GM18519 (cell line): ENCODE measurements around the gene CHCHD10.

Experiments
- ATAC-seq: cut with Tn5 transposase; IDR thresholded peaks from one replicate; pipeline ENCODE4 v1.9.1; 2021; ENCODE audit warnings: mild to moderate bottlenecking, moderate library complexity; ENCODE audit not compliant: unreplicated experiment, low FRiP score

Gene CHCHD10

GRCh38 chr22:23789121-23789520 lies 21.3 kb upstream of the CHCHD10 start:
- ATAC-seq, result no peak

GRCh38 chr22:23787910-23788309 lies 20.1 kb upstream of the CHCHD10 start:
- no peak for ATAC-seq

DNA sequence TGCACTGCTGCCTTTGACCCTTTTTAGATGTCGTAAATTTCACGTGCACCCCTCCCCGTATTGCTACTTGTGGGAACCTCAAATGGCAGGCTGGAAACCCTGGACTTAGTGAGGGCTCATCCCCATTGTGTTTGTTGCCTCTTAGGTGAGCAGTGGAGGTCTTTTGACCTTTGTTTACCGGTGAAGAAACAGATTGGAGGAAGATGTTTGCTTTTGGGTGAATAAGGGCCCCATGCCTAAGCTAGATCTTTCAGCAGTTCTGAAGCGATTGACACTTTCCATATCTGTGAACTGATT lies 19.8 kb upstream of the CHCHD10 start:
- ATAC-seq, result no peak

DNA sequence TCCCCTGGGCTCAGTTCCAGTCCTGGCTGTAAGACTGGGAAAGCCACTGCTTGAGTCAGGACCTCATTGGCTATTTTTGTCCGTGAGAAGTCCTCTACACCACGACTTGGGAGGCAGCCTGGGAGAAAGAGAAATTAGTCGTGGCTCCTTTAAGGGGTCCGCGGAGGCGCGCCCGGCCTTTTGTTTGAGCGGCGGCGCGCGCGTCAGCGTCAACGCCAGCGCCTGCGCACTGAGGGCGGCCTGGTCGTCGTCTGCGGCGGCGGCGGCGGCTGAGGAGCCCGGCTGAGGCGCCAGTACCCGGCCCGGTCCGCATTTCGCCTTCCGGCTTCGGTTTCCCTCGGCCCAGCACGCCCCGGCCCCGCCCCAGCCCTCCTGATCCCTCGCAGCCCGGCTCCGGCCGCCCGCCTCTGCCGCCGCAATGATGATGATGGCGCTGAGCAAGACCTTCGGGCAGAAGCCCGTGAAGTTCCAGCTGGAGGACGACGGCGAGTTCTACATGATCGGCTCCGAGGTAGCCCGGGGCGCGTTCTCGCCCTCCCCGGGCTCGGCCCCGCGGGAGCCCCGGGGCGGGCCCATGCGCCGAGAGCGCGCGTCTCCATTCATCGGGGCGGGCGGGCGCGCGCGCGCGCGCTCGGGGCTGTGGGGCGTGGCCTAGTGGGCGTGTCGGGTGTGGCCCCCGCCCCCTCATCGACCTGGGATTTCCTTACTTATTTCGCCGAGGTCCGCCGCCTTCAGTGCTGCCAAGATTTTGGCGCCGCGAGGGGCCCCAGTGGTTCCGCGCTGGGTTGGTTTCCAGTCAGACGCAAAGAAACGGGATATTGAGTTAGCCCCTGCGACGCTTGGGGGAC lies 19.2 kb upstream of the CHCHD10 start, which contains the start of gene SMARCB1:
Gene SMARCB1 (plus strand): TSS at position 215 of the 848 bp plus-strand sequence. CDS start 204 bp downstream, at position 419.
- peak; percentile 40 for ATAC-seq

- ATAC-seq, result no peak
These were observed 18.5 kb upstream of the CHCHD10 start for GRCh38 chr22:23786261-23786710.

- no peak for ATAC-seq
These were observed 16.5 kb upstream of the CHCHD10 start for GRCh38 chr22:23784215-23784732.

DNA sequence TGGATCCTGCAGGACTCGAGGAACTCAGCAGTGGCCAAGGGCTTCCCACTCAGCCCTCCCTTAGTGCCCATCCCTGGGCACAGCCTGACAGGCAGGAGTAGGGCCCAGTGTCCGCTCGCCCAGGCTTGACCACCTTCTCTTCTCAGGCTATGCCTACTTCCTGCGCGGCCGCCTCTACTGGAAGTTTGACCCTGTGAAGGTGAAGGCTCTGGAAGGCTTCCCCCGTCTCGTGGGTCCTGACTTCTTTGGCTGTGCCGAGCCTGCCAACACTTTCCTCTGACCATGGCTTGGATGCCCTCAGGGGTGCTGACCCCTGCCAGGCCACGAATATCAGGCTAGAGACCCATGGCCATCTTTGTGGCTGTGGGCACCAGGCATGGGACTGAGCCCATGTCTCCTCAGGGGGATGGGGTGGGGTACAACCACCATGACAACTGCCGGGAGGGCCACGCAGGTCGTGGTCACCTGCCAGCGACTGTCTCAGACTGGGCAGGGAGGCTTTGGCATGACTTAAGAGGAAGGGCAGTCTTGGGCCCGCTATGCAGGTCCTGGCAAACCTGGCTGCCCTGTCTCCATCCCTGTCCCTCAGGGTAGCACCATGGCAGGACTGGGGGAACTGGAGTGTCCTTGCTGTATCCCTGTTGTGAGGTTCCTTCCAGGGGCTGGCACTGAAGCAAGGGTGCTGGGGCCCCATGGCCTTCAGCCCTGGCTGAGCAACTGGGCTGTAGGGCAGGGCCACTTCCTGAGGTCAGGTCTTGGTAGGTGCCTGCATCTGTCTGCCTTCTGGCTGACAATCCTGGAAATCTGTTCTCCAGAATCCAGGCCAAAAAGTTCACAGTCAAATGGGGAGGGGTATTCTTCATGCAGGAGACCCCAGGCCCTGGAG lies 15.7 kb upstream of the CHCHD10 start:
- no peak for ATAC-seq

DNA sequence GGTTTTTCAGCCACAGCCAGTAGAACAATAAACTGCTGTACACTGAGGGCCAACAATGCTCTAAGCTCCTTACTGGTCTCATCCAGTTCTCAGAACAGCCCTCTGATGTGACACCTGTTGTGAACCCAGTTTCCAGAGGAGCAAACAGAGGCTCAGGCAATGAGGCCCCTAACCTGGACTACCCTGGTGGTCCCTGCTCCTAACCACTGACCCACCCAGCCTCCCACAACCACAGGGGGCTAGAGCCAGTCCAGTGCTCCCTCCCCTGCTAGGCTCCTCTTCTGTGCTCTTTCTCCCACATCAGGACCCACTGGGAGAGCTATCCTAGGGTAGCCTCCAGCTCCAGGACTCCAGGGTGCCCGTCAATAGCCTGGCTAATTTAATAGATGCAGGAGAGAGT lies 14.9 kb upstream of the CHCHD10 start:
- ATAC-seq, result no peak

DNA sequence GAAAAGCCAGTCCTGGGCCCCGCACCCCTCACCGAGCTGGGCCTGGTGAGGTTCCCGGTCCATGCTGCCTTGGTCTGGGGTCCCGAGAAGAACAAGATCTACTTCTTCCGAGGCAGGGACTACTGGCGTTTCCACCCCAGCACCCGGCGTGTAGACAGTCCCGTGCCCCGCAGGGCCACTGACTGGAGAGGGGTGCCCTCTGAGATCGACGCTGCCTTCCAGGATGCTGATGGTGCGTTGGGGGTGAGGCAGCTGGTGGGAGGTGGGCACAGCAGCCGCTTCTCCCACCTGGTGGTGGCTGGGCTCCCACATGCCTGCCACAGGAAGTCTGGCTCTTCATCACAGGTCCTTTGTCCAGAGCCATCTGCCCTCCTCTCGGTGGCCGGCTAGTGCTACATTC lies 14.5 kb upstream of the CHCHD10 start:
- no peak for ATAC-seq

GRCh38 chr22:23781511-23782183 lies 13.9 kb upstream of the CHCHD10 start:
- ATAC-seq, result no peak

DNA sequence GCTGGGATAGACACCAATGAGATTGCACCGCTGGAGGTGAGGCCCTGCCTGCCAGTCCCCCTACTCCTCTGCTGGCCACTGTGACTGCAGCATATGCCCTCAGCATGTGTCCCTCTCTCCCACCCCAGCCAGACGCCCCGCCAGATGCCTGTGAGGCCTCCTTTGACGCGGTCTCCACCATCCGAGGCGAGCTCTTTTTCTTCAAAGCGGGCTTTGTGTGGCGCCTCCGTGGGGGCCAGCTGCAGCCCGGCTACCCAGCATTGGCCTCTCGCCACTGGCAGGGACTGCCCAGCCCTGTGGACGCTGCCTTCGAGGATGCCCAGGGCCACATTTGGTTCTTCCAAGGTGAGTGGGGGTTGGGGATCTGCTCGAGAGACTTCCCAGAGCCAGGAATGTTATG lies 13.3 kb upstream of the CHCHD10 start:
- no peak for ATAC-seq

DNA sequence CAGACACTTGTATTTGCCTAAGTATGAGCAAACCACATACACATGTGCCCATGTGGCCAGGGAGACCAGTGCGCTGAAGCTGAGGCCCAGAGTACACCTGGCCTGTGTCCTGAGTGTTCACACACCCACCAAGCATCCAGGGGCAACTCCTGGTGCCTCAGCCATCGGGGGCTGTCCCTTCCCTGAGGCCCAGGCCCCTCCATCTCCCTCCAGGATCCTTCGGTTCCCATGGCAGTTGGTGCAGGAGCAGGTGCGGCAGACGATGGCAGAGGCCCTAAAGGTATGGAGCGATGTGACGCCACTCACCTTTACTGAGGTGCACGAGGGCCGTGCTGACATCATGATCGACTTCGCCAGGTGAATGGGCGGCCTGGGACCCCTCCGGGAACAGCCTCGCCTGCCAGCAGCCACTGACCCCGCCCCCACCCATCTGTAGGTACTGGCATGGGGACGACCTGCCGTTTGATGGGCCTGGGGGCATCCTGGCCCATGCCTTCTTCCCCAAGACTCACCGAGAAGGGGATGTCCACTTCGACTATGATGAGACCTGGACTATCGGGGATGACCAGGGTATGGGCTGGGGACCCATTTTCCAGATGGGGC lies 12.5 kb upstream of the CHCHD10 start:
- ATAC-seq, result no peak

GRCh38 chr22:23779731-23780130 lies 12.0 kb upstream of the CHCHD10 start:
- ATAC-seq, result no peak

DNA sequence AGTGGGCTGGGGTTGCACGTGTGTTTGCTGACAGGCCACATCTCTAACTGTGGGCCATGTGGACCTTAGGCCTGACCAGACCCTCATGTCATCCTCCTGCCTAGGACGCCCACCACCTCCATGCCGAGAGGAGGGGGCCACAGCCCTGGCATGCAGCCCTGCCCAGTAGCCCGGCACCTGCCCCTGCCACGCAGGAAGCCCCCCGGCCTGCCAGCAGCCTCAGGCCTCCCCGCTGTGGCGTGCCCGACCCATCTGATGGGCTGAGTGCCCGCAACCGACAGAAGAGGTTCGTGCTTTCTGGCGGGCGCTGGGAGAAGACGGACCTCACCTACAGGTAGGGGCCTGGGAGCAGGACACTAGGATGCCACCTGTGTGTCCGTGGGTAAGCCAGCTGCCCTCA lies 11.3 kb upstream of the CHCHD10 start:
- ATAC-seq, result no peak

DNA sequence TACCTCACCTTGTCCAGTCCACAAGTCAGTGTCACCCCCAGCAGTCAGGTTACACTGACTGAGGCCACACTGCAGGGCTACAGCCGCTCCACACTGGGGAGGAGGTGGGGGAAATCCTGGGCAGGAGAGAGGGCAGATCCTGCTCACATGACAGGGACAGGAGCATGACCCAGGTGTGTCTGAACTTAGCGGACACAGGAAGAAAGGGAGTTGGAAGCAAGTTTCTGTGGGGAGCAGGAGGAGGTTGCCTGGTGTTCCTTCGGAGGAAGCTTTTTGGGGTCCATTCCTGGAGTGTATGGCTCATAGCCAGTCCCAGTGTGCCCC lies 10.8 kb upstream of the CHCHD10 start:
- no peak for ATAC-seq

DNA sequence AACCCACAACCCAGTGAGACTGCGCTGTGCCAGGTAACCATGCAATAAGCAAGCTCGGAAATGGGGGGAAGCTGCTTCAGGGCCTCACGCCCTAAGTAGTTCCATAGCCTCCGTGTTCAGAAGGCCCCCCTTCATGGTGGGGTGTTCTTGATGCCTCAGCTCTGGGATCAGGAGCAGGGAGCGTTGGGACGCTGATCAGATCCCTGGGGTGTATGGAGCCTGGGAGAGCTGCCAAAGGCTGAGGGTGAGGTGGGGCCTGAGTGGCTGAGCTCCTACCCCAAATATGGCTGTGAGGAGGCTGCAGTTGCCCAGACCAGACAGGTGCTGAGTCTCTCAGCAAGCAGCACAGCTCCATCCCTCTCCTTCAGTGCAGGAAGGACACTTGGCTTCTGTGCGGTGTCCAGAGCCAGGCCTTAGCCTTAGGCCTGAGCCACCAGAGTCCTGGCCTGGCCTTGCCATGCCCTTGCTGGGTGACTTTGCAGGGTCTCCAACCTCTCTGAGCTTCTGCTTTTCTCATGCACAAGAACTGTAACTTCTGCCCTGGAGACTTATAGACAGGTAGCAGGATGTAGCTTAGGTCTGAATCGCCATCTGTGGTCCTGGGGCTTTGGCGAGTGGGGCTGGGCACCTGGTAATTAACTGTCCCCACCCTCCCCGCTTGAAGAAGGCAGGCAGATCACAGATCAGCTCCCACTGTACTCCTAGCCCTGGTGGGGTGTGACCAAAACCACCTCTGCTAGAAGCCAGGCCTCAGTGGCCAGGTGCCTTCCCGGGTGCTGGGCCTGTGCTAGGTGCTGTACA lies 10.2 kb upstream of the CHCHD10 start:
- ATAC-seq, result no peak

- ATAC-seq, result no peak
These were observed 8.1 kb upstream of the CHCHD10 start for GRCh38 chr22:23775779-23776375.

GRCh38 chr22:23774922-23775436 lies 7.2 kb upstream of the CHCHD10 start:
- ATAC-seq, result no peak
